GM19467 (cell line): ENCODE measurements around the gene AUTS2.

ENCODE experiments used
- ATAC-seq: cut with Tn5 transposase; IDR thresholded peaks from one replicate; pipeline ENCODE4 v1.9.1; 2021; ENCODE audit warnings: mild to moderate bottlenecking, moderate library complexity; ENCODE audit not compliant: unreplicated experiment

The AUTS2 gene

GRCh38 chr7:70047384-70047783 is 449.1 kb downstream of the AUTS2 start:
- no peak for ATAC-seq

GRCh38 chr7:70047891-70048448 is 449.7 kb downstream of the AUTS2 start:
- no peak for ATAC-seq

- no peak for ATAC-seq
Measured at GRCh38 chr7:70051726-70052125, 453.5 kb downstream of the AUTS2 start.

- ATAC-seq, result no peak
Measured at GRCh38 chr7:70052691-70053090, 454.4 kb downstream of the AUTS2 start.

- no peak for ATAC-seq
Measured at GRCh38 chr7:70053421-70053820, 455.1 kb downstream of the AUTS2 start.

- no peak for ATAC-seq
Measured at GRCh38 chr7:70053989-70054388, 455.7 kb downstream of the AUTS2 start.

GRCh38 chr7:70056363-70056762 is 458.1 kb downstream of the AUTS2 start:
- ATAC-seq, result no peak

- ATAC-seq, result no peak
Measured at GRCh38 chr7:70060298-70061068, 462.2 kb downstream of the AUTS2 start.

- ATAC-seq, result no peak
Measured at GRCh38 chr7:70063371-70063770, 465.1 kb downstream of the AUTS2 start.

- ATAC-seq, result no peak
Measured at GRCh38 chr7:70063927-70064326, 465.7 kb downstream of the AUTS2 start.

GRCh38 chr7:70066844-70067243 is 468.6 kb downstream of the AUTS2 start:
- no peak for ATAC-seq

- no peak for ATAC-seq
Measured at GRCh38 chr7:70068531-70068930, 470.3 kb downstream of the AUTS2 start.

- no peak for ATAC-seq
Measured at GRCh38 chr7:70069977-70070376, 471.7 kb downstream of the AUTS2 start.

- ATAC-seq, result no peak
Measured at GRCh38 chr7:70071766-70072165, 473.5 kb downstream of the AUTS2 start.

- ATAC-seq, result no peak
Measured at GRCh38 chr7:70072220-70072619, 473.9 kb downstream of the AUTS2 start.

GRCh38 chr7:70076325-70076724 is 478.1 kb downstream of the AUTS2 start:
- ATAC-seq, result no peak

GRCh38 chr7:70082099-70082611 is 483.9 kb downstream of the AUTS2 start:
- ATAC-seq, result no peak

- no peak for ATAC-seq
Measured at GRCh38 chr7:70091362-70091761, 493.1 kb downstream of the AUTS2 start.

GRCh38 chr7:70092314-70093204 is 494.3 kb downstream of the AUTS2 start:
- no peak for ATAC-seq

GRCh38 chr7:70093205-70093904 is 495.1 kb downstream of the AUTS2 start:
- ATAC-seq, result no peak

GRCh38 chr7:70094831-70095230 is 496.6 kb downstream of the AUTS2 start:
- ATAC-seq, result no peak
